Keratinocyte (primary cell): ENCODE data around the gene OR4E1.

Source experiments
- EZH2 ChIP-seq: IDR thresholded peaks from one replicate; pipeline ENCODE4 v1.6.1; 2012; ENCODE audit warnings: inconsistent platforms, mild to moderate bottlenecking, low read length, moderate library complexity
- TF ChIP-seq, protein P1 (sequence below), 3 experiments: IDR thresholded peaks in 1 of 3; conservative IDR thresholded peaks in 1 of 3; optimal IDR thresholded peaks in 1 of 3; 2 replicates in 2 of 3; 3 replicates in 1 of 3; pipeline versions ENCODE3 to v1.5.1; 2011; ENCODE audit warnings: low read length in 3 of 3, mild to moderate bottlenecking in 3 of 3, moderate library complexity in 2 of 3, control low read depth in 1 of 3, inconsistent platforms in 1 of 3; ENCODE audit not compliant: insufficient read depth in 2 of 3; ENCODE audit errors: extremely low read depth in 1 of 3

- TF ChIP-seq, protein P1, sequence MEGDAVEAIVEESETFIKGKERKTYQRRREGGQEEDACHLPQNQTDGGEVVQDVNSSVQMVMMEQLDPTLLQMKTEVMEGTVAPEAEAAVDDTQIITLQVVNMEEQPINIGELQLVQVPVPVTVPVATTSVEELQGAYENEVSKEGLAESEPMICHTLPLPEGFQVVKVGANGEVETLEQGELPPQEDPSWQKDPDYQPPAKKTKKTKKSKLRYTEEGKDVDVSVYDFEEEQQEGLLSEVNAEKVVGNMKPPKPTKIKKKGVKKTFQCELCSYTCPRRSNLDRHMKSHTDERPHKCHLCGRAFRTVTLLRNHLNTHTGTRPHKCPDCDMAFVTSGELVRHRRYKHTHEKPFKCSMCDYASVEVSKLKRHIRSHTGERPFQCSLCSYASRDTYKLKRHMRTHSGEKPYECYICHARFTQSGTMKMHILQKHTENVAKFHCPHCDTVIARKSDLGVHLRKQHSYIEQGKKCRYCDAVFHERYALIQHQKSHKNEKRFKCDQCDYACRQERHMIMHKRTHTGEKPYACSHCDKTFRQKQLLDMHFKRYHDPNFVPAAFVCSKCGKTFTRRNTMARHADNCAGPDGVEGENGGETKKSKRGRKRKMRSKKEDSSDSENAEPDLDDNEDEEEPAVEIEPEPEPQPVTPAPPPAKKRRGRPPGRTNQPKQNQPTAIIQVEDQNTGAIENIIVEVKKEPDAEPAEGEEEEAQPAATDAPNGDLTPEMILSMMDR (optimal IDR thresholded peaks at IDR 0.05 in 1 of 3, IDR thresholded peaks at IDR 0.05 in 1 of 3, conservative IDR thresholded peaks at IDR 0.05 in 1 of 3; ENCODE audit: extremely low read depth in 1 of 3, insufficient read depth in 2 of 3, low read length in 3 of 3) = no peak
- TF ChIP-seq EZH2 = no peak
Measured at GRCh38 chr14:21671371-21671770, 2.2 kb downstream of the OR4E1 start.
